ENCODE results near the gene MRPL37.

Gene MRPL37

GRCh38 chr1:54256522-54257345, 56.8 kb downstream of the MRPL37 start:
- no peak overlapping the region for H3K27ac ChIP-seq (ENCODE audit: low read depth, low read length)
- no peaks in the 10 kb centered on the region for H3K9me2 ChIP-seq (replicated peaks; ENCODE audit: insufficient read depth, low read length)
- no peak overlapping the region for H3K4me3 ChIP-seq (ENCODE audit: insufficient read depth, low read length, poor library complexity, severe bottlenecking)
- H3K27me3 ChIP-seq (ENCODE audit: low read length), result no peaks in the 10 kb centered on the region
- TF ChIP-seq EZH2phosphoT487 (conservative IDR thresholded peaks at IDR 0.05; ENCODE audit: low read length) (no peak), CTCF (IDR thresholded peaks at IDR 0.05; ENCODE audit: insufficient read depth, low read length, poor library complexity, severe bottlenecking) (no peak)
- no peaks in the 10 kb centered on the region for H3K36me3 ChIP-seq (ENCODE audit: low read length)
- H3K4me2 ChIP-seq (ENCODE audit: low read depth, low read length, poor library complexity, severe bottlenecking), result no peak overlapping the region
- H3F3A ChIP-seq (ENCODE audit: insufficient read depth), result no peaks in the 10 kb centered on the region
- no peaks in the 10 kb centered on the region for H3K79me2 ChIP-seq (ENCODE audit: insufficient read depth, low read length)
- H3K9me3 ChIP-seq (ENCODE audit: insufficient read depth, low read length), result no peaks in the 10 kb centered on the region
- H4K20me1 ChIP-seq (ENCODE audit: low read depth, low read length), result no peaks in the 10 kb centered on the region
- H3K9ac ChIP-seq (ENCODE audit: low read length), result no peak overlapping the region
- no peak overlapping the region for H2AFZ ChIP-seq (ENCODE audit: low read depth, low read length, severe bottlenecking)

GRCh38 chr1:54257346-54257620, 57.3 kb downstream of the MRPL37 start:
- H3K79me2 ChIP-seq (ENCODE audit: insufficient read depth, low read length), result no peaks in the 10 kb centered on the region
- H3K9me2 ChIP-seq (replicated peaks; ENCODE audit: insufficient read depth, low read length), result no peaks in the 10 kb centered on the region
- no peak overlapping the region for H3K4me2 ChIP-seq (ENCODE audit: low read depth, low read length, poor library complexity, severe bottlenecking)
- TF ChIP-seq CTCF (IDR thresholded peaks at IDR 0.05; ENCODE audit: insufficient read depth, low read length, poor library complexity, severe bottlenecking), result no peak
- TF ChIP-seq EZH2phosphoT487 (conservative IDR thresholded peaks at IDR 0.05; ENCODE audit: low read length), result no peak
- no peaks in the 10 kb centered on the region for H4K20me1 ChIP-seq (ENCODE audit: low read depth, low read length)
- H3F3A ChIP-seq (ENCODE audit: insufficient read depth), result no peaks in the 10 kb centered on the region
- H3K4me3 ChIP-seq (ENCODE audit: insufficient read depth, low read length, poor library complexity, severe bottlenecking), result no peak overlapping the region
- H2AFZ ChIP-seq (ENCODE audit: low read depth, low read length, severe bottlenecking), result no peak overlapping the region
- no peaks in the 10 kb centered on the region for H3K36me3 ChIP-seq (ENCODE audit: low read length)
- no peaks in the 10 kb centered on the region for H3K9me3 ChIP-seq (ENCODE audit: insufficient read depth, low read length)
- H3K27ac ChIP-seq (ENCODE audit: low read depth, low read length), result no peak overlapping the region
- no peaks in the 10 kb centered on the region for H3K27me3 ChIP-seq (ENCODE audit: low read length)
- no peak overlapping the region for H3K9ac ChIP-seq (ENCODE audit: low read length)

- no peak overlapping the region for H3K9ac ChIP-seq (ENCODE audit: low read length)
- no peaks in the 10 kb centered on the region for H4K20me1 ChIP-seq (ENCODE audit: low read depth, low read length)
- H3K9me3 ChIP-seq (ENCODE audit: insufficient read depth, low read length), result no peaks in the 10 kb centered on the region
- no peak overlapping the region for H3K4me2 ChIP-seq (ENCODE audit: low read depth, low read length, poor library complexity, severe bottlenecking)
- no peaks in the 10 kb centered on the region for H3K79me2 ChIP-seq (ENCODE audit: insufficient read depth, low read length)
- H3F3A ChIP-seq (ENCODE audit: insufficient read depth), result no peaks in the 10 kb centered on the region
- no peaks in the 10 kb centered on the region for H3K27me3 ChIP-seq (ENCODE audit: low read length)
- H3K36me3 ChIP-seq (ENCODE audit: low read length), result no peaks in the 10 kb centered on the region
- TF ChIP-seq EZH2phosphoT487 (conservative IDR thresholded peaks at IDR 0.05; ENCODE audit: low read length) (no peak), CTCF (IDR thresholded peaks at IDR 0.05; ENCODE audit: insufficient read depth, low read length, poor library complexity, severe bottlenecking) (no peak)
- H3K9me2 ChIP-seq (replicated peaks; ENCODE audit: insufficient read depth, low read length), result no peaks in the 10 kb centered on the region
- H2AFZ ChIP-seq (ENCODE audit: low read depth, low read length, severe bottlenecking), result no peak overlapping the region
- no peak overlapping the region for H3K4me3 ChIP-seq (ENCODE audit: insufficient read depth, low read length, poor library complexity, severe bottlenecking)
- H3K27ac ChIP-seq (ENCODE audit: low read depth, low read length), result no peak overlapping the region
These were observed 57.9 kb downstream of the MRPL37 start for GRCh38 chr1:54257876-54258275.
